NCI-H2029 treated with DMSO at 0.1 percent for 48 hours (cell line): ENCODE results near the gene ZNF594.
"Not testable (repeated sequence)": the region's sequence is repeated elsewhere in the genome, so short reads cannot be mapped to it uniquely, and the experiment has no call there.

ENCODE experiments used
- DNase-seq: peaks from one replicate; lab custom pipeline; 2025; lab: John Stamatoyannopoulos, UW

The ZNF594 gene

DNA sequence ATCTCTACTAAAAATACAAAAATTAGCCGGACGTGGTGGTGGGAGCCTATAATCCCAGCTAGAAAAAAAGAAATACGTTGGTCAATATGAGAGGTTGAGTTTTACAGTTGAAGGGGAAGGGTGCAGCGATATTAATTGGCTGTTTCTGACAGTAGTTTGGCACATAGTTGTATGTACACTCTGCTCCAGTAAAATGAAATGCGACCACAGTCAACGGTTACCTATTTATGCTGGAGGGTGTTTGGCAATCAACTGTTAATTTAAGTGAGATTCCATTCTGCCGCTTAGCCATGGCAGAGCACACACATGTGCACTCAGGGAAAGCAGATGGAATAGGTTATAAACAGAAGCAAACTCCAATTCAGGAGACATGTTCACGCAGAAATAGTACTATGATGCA lies 9.3 kb upstream of the ZNF594 start:
- DNase-seq = no peak

DNA sequence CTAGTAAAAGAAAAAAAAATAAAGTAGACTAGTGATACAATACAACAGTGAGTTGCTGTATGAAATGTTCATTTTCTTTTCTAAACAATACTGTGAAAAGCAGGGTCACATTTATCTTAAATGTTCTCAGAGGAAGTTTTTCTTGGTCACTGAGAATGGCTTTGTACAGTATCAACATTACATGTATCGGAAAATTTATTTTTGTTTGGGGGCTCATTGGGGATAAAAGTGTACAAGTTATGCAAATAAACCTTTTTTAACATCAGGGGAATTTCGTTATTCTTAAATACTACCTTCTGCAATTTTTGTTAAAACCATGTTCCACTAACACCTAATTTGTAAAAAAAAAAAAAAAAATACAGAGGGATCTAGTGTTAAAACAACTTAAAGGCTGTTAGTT lies 8.7 kb upstream of the ZNF594 start:
- no peak for DNase-seq

DNA sequence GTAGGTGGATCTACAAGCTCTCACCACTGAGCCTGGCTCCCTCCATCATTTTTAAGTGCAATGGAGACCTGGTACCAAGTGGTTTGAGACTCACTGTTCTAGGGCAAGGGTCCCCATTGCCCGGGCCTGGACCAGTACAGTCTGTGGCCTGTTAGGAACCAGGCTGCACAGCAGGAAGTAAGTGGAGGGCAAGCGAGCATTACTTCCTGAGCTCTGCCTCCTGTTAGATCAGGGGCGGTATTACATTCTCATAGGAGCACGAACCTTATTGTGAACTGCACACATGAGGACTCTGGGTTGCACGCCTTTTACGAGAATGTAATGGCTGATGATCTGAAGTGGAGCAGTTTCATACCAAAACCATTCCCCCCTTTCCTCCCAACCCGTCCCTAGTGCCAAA lies 6.8 kb upstream of the ZNF594 start:
- DNase-seq = no peak

DNA sequence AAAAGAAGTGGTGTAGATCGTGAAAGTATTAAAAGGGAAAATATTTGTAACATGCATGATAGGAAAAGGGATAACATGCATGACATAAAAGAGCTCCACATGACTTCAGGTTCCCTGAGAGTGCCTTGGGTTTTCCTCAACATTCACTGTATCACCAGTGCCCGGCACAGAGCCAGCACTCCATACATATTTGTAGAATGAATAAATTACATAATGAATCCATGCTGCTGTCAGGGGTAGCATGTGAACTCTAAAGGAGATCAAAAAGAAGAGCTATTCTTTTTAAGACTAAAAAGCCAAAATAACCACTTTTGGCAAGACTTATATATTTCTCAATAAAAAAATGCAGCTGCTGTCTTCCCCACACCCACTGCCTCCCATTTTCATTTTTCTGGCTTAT lies 2.7 kb upstream of the ZNF594 start:
- no peak for DNase-seq

DNA sequence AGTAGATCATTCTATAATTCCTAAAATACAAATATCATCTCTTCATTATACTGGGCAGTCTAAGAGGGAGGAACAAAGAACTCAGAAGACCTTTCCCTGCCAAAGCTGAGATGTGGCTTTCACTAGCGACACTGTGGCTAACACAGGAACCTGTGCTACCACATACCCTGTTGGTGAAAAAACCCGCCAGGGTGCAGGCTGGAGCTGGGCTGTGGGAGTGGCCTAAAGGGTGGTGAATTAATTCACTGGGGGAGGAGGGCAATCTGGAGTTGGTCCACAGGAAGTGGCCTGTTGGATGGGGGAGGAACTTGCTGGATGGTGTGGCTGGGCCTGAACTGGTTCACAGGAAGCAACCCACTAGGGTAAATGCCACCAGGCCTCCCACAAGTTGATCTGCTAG lies 7.4 kb downstream of the ZNF594 start:
- DNase-seq = no peak

DNA sequence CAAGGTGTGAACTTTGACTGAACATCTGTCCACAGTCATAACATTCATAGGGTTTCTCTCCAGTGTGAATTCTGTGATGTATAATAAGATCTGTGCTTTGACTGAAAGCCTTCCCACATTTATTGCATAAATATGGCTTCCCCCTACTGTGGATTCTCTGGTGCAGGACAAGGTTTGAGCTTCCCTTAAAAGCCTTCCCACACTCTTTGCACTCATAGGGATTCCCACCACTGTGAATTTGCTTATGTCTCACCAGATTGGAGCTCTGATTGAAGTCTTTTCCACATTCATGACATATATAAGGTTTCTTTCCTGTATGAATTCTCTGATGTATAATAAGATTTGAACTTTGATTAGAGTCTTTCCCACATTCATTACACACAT lies 8.3 kb downstream of the ZNF594 start:
- DNase-seq = no peak

DNA sequence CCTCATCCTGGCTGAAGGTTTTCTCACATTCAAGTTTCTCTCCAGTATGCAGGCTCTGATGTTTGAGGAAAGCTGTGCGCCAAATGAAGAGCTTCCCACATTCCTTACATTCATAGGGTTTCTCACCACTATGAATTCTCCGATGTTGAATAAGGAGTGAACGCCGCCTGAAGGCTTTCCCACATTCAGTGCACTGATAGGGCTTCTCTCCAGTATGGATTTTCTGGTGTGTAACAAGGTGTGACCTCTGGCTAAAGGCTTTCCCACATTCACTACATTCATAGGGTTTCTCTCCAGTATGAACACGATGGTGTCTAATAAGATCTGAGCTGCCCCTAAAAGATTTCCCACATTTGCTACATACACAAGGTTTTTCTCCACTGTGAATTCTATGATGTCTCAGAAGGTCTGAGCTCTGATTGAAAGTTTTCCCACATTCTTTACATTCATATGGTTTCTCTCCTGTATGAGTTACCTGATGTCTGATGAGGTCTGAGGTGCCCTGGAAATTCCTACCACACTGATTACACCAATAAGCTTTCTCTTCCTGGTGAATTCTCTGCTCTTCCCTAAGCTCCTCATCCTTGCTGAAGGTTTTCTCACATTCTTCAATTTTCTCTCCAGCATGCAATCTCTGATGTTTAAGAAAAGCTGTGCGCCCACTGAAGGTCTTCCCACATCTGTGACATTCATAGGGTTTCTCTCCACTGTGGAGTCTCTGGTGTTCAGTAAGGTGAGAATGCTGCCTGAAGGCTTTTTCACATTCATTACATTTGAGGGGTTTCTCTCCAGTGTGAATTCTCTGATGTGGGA lies 8.9 kb downstream of the ZNF594 start:
- no peak for DNase-seq

DNA sequence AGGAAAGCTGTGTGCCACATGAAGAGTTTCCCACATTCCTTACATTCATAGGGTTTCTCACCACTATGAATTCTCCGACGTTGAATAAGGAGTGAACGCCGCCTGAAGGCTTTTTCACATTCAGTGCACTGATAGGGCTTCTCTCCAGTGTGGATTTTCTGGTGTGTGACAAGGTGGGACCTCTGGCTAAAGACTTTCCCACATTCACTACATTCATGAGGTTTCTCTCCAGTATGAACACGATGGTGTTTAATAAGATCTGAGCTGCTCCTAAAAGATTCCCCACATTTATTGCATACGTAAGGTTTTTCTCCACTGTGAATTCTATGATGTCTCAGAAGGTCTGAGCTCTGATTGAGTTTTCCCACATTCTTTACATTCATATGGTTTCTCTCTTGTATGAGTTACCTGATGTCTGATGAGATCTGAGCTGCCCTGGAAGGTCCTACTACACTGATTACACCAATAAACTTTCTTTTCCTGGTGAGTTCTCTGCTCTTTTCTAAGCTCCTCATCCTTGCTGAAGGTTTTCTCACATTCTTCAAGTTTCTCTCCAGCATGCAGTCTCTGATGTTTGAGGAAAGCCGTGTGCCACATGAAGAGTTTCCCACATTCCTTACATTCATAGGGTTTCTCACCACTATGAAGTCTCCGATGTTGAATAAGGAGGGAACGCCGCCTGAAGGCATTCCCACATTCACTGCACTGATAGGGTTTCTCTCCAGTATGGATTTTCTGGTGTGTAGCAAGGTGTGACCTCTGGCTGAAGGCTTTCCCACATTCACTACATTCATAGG lies 10.0 kb downstream of the ZNF594 start:
- no peak for DNase-seq

DNA sequence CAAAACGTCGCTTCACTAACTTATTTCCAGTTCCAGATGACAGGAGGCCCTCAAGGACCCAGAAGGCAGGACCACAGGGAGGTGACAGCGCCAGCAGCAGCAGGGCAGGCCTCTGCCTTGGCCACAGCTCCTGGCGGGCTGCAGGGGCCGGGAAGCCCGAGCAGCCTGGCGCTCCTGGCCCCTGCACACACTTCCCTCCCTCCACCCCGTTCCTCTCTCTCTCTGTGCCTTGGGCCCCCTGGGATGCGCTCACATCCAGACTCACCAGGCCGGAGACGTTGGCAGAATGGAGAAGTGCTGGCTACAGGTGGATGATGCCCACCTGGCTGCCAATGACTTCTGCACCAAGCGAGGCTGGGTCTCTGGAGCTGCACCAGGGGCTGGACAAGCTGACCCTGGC lies 12.7 kb downstream of the ZNF594 start:
- DNase-seq = no peak

DNA sequence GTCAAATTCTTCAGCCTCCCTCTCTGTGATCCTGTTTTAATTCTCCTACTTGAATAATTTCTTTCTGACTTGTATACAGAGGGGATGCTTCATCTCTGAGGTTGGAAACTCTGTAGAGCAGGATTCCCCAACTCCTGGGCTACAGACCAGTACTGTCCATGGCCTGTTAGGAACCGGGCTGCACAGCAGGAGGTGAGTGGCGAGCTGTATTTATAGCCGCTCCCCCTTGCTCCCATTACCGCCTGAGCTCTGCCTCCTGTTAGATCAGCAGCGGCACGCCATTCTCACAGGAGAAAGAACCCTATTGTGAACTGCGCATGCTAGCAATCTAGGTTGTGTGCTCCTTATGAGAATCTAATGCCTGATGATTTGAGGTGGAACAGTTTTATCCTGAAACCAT lies 16.6 kb downstream of the ZNF594 start:
- not testable (repeated sequence) for DNase-seq

DNA sequence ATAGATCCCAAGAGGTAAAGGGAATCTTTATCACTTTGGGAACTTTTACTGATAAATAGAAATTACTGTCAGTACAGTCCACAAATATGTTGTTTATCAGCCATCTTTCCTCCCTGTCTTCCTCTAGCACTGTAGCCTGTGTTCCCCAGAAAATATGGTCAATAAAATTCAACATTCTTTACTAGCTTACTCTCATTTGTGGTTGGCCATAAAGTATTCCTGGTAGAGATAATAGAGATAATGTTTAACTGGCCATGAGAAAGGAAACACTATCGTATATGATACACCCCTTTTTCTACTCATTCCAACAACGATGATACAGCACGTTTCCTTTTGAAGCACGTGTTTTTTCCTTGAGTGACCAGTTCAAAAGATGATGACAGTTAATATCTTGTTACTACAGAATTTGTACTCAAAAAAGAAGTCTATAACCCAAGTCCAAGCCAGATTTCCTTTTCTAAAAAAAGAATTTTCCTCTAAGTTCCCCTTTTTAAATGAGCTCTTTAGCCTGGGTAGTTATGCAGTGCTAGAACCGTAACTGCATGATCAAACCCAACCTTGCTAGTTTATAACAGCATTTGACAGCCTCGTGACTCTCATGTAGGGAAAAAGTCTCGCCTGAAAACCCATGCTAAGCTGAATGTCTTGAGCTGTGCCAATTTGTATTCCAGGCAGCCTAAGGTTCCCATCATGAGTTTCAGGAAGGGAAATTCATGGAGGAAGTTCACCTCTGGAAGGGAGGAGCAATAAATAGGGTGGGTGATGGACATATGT lies 25.7 kb downstream of the ZNF594 start:
- DNase-seq = not testable (repeated sequence)

DNA sequence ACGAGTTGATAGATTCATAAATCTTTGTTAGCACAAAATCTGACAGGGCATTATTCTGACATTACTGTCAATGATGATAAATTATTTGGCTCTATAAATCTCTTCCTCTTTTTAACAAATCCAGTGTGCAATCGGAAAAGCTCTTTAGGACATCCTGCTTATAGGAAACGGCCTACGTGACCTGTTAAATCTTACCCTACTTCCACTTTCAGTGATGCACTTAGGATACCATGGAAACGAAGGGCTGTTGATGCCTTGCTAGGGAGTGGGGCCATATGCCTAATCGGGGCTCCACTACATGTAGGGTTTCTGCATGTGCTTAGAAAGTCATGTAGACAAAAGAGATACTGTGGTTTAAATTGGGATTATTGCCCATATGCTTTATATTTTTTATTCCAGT lies 27.2 kb downstream of the ZNF594 start:
- no peak for DNase-seq

DNA sequence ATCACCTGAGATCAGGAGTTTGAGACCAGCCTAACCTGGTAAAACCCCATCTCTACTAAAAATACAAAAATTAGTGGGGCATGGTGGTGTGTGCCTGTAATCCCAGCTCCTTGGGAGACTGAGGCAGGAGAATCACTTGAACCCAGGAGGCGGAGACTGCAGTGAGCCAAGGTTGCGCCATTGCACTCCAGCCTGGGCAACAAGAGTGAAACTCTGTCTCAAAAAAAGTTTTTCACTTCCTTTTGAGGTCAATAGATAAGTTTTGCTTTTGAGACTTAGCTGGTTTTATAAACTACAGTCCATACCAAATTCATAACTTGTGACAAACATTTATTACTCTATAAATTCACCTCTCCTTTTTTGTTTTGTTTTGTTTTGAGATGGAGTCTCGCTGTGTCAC lies 29.9 kb downstream of the ZNF594 start:
- not testable (repeated sequence) for DNase-seq

DNA sequence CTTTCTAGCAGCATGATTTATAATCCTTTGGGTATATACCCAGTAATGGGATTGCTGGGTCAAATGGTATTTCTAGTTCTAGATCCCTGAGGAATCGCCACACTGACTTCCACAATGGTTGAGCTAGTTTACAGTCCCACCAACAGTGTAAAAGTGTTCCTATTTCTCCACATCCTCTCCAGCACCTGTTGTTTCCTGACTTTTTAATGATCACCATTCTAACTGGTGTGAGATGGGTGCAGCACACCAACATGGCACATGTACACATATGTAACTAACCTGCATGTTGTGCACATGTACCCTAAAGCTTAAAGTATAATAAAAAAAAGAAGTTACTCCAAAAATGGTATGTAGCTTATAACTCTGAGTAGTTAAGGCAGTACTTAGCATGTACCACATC lies 31.0 kb downstream of the ZNF594 start:
- not testable (repeated sequence) for DNase-seq

DNA sequence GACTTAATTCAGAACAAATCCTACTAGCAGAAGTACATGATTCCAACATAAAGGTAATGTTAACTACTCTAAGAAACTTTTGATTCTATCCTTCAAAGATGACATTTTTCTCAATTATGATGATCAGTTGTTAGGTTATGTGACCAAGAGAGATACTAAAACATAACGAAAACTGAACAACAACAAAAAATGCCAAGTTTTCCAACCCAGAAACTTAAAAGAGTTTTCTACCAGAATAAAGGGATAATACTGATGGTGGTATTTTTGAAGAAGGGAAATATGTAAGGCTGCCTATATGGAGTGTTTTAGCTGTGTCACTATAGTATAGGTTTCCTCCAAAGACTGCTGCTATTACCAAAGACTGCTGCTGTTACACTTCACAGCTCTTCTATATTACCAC lies 45.5 kb downstream of the ZNF594 start:
- not testable (repeated sequence) for DNase-seq

DNA sequence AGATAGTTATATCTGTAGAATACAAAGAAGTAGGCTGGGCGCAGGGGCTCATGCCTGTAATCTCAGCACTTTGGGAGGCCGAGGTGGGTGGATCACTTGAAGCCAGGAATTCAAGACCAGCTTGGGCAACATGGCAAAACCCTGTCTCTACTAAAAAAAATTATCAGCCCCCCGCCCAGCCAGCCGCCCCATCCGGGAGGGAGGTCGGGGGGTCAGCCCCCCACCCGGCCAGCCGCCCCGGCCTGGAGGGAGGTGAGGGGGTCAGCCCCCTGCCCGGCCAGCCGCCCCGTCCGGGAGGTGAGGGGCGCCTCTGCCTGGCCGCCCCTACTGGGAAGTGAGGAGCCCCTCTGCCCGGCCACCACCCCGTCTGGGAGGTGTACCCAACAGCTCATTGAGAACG lies 48.8 kb downstream of the ZNF594 start:
- DNase-seq = not testable (repeated sequence)

DNA sequence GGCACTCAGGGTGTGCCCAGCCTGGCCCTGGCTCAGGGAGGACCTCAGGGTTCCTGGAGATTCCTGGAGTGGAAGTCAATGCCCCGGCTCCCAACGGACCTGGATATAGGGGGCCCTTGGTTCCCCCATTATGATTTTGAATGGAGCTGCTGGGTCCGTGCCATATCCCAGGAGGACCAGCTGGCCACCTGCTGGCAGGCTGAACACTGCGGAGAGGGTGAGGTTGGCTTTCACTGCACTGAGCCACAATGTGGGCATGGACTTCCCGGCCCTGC lies 52.3 kb downstream of the ZNF594 start:
- DNase-seq = no peak

DNA sequence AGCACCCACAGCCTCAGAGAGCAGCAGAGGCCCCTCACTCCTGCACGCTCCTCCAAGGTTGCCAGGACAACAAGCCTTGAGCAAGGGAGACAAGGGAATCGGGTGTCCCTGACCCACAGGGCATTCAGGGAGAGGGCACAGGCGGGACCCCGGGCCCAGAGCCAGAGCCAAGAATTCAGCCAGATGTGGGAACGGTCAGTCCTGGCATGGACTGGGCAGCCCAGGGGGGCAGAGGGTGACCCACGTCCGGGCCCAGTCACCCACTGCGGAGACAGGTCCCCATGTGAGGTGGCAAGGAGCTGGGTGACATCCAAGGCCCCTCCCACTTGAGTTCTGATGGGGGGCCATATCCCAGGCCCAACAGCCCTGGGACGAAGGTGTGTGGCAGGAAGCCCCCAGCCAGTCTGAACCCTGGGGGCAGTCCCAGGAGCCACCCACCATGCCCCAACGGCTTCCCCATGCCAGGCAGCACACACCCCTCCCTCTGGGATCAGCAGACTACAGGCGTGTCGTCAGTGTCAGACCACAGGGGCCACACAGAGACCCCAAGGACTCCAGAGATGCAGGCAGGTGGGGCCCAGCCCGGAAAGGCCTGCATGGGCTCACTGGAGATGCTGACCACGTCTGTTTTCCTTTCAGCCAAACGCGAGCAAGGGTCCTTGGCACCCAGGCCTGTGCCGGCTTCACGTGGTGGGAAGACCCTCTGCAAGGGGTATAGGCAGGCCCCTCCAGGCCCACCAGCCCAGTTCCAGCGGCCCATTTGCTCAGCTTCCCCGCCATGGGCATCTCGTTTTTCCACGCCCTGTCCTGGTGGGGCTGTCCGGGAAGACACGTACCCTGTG lies 52.8 kb downstream of the ZNF594 start:
- DNase-seq = no peak

DNA sequence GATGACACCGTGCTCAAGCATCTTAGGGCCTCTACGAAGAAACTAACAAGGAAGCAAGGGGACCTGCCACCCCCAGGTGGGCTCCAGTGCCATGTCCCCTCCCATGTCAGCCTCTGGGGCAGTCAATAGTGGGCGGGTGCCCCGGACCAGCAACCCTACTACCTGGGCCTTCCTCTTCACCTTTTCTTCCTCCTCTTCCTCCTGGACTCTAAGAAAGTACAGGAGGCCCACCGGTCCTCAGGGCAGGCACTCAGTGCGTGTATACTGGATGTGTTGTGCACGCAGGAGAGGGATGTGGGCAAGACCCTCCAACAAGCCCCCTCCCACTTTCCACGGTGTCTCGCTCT lies 53.5 kb downstream of the ZNF594 start:
- not testable (repeated sequence) for DNase-seq

DNA sequence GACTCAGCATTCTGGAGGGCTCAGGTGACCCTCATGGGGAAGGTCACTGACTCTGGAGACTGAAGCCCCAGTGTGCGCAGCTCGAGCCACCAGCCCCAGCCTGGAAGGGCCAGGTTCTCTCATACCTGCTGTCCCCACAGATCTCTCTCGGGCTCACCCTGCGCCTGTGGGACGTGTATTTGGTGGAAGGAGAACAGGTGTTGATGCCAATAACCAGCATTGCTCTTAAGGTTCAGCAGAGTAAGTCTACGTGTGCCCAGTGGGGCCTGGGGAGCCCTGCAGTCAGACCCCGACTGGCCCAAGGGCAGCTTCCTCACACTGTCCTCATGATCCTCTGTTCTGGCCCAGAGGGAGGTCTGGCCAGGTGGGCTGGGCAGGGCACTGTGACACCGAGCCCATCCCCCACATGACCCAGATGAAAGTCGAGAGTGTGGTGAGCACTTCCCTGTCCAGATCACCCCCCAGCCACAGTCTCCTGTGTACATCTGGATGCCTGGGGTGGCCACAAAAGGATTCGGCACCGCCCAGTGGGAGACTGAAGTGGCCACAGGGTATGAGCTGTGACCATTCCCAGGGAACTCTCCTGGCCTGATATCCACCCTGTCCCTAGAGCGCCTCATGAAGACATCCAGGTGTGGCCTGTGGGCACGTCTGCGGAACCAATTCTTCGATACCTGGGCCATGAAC lies 54.0 kb downstream of the ZNF594 start:
- not testable (repeated sequence) for DNase-seq

DNA sequence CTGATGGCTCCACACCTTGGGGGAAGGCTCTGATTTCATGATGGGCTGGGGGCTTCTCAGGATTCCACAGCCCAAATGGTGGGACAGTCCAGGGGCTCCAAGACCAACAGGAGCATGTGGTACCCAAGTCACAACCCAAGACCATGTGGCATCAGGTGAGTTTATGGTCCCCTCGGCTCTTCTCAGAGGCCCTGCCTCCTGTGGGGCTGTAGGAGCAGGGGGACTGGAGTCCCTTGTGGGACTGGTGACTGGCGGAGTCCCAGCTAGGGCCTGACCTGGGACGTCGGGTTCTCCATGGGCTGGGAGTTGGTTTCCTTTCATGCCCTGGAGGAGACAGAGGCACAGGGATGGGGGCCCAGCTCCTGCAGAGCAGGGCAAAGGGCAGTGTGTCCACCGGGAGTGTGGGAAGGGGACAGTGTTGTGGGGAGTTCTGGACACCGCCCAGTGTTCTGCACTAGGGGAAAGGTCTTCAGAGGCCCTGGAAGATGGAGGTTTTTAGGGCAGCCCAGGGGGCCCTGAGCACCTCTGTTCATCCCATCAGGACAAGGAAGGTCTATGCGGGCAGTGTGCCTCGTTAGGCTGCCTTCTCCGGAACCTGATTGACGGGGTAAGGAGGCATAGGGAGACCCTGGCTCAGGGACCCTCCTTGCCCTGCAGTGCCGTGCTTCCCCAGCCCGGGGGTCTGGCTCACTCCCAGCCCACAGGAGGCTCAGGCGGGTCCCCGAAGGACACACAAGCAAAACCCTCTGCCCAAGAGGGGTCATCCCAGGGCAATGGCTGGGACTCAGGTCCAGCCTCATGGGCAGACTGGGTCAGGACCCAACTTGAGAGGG lies 54.9 kb downstream of the ZNF594 start:
- DNase-seq = not testable (repeated sequence)
